GM11168 (cell line): ENCODE measurements around the gene ZNF398.

ENCODE experiments used
- in situ Hi-C: fragments of 300-500 bp; cut with MboI; formaldehyde crosslinking; loops from one replicate; pipeline ENCODE4 v1.12.0; 2022; ENCODE audit warnings: low sequenced_read_pairs; ENCODE audit not compliant: unreplicated experiment

Gene ZNF398

GRCh38 chr7:149145031-149145845, 2.0 kb upstream of the ZNF398 start:
- in situ Hi-C loops = no loop called here

GRCh38 chr7:149147752-149148653, 750 bp downstream of the ZNF398 start:
- in situ Hi-C loops = no loop called here

GRCh38 chr7:149150981-149151380, 3.7 kb downstream of the ZNF398 start:
- in situ Hi-C loops = no loop called here

GRCh38 chr7:149153346-149153745, 6.1 kb downstream of the ZNF398 start:
- in situ Hi-C loops = no loop called here

- in situ Hi-C loops = no loop called here
Measured at GRCh38 chr7:149154056-149154455, 6.8 kb downstream of the ZNF398 start.

GRCh38 chr7:149156898-149157297, 9.6 kb downstream of the ZNF398 start:
- in situ Hi-C loops = no loop called here

GRCh38 chr7:149161241-149161848, 14.1 kb downstream of the ZNF398 start:
- in situ Hi-C loops = no loop called here

- in situ Hi-C loops = no loop called here
Measured at GRCh38 chr7:149166142-149166541, 18.9 kb downstream of the ZNF398 start.

GRCh38 chr7:149166630-149167352, 19.5 kb downstream of the ZNF398 start:
- in situ Hi-C loops = no loop called here

GRCh38 chr7:149171892-149172533, 24.8 kb downstream of the ZNF398 start:
- in situ Hi-C loops = no loop called here

- in situ Hi-C loops = no loop called here
Measured at GRCh38 chr7:149172534-149172920, 25.3 kb downstream of the ZNF398 start.

- in situ Hi-C loops = no loop called here
Measured at GRCh38 chr7:149175150-149175549, 27.9 kb downstream of the ZNF398 start.

GRCh38 chr7:149179241-149179640, 32.0 kb downstream of the ZNF398 start:
- in situ Hi-C loops = no loop called here

- in situ Hi-C loops = no loop called here
Measured at GRCh38 chr7:149180722-149181449, 33.6 kb downstream of the ZNF398 start.

GRCh38 chr7:149181450-149181790, 34.2 kb downstream of the ZNF398 start:
- in situ Hi-C loops = no loop called here

- in situ Hi-C loops = no loop called here
Measured at GRCh38 chr7:149184274-149184673, 37.0 kb downstream of the ZNF398 start.

- in situ Hi-C loops = no loop called here
Measured at GRCh38 chr7:149188213-149188612, 41.0 kb downstream of the ZNF398 start.

- in situ Hi-C loops = no loop called here
Measured at GRCh38 chr7:149188637-149189259, 41.5 kb downstream of the ZNF398 start.

- in situ Hi-C loops = no loop called here
Measured at GRCh38 chr7:149191851-149192250, 44.6 kb downstream of the ZNF398 start.
